Endothelial cell of umbilical vein (primary cell): ENCODE data around the gene PRKAR1B. TPM values are rescaled to one million over a fixed set of nuclear protein-coding genes. Genes with fewer than 3 reads are reported as not detected.

Experiments used
- BruUV-seq: library from RNA; stranded (reverse); fragments of 400-500 nt; replicated peaks from 2 replicates; lab custom pipeline; 2021; lab: Mats Ljungman, UMichigan
- CTCF ChIA-PET: fragments of 300-600, 350-600 bp; sonication (Branson Sonifier 250); formaldehyde crosslinking; loops from one replicate; lab custom pipeline; 2021; ENCODE audit warnings: antibody characterized with exemption, inconsistent platforms; lab: Charles Lee
- POLR2A ChIA-PET: fragments of 300-600, 350-600 bp; sonication (Branson Sonifier 250); formaldehyde crosslinking; loops from one replicate; lab custom pipeline; 2021; ENCODE audit warnings: antibody characterized with exemption, inconsistent platforms; lab: Charles Lee
- DNase-seq: peaks from one replicate; pipeline ENCODE4 v3.0.0-alpha.2; 2011; ENCODE audit warnings: low read depth, low spot score
- FAIRE-seq: peaks from 2 replicates; lab custom pipeline; 2011; peaks lifted over from hg19 to GRCh38; lab: Jason Lieb, UNC
- H2AFZ ChIP-seq: 2 replicates; pipeline ENCODE4 v1.6.0; 2012; ENCODE audit warnings: low read depth, low read length, control low read depth, inconsistent platforms
- H3K27ac ChIP-seq: 2 replicates; pipeline ENCODE4 v1.5.1; 2011; ENCODE audit warnings: low read depth, mild to moderate bottlenecking, control low read depth, low read length, moderate library complexity; ENCODE audit not compliant: insufficient read depth
- H3K27me3 ChIP-seq, 2 experiments: 2 replicates each; pipeline versions ENCODE4 v1.6.0 to v1.6.1; 2011; ENCODE audit warnings: low read length in 2 of 2, mixed read lengths in 1 of 2; ENCODE audit not compliant: control insufficient read depth in 2 of 2, insufficient read depth in 2 of 2
- H3K36me3 ChIP-seq, 2 experiments: 2 replicates in 1 of 2; 3 replicates in 1 of 2; pipeline ENCODE4 v1.5.1; 2011; ENCODE audit warnings: low read length in 2 of 2, mild to moderate bottlenecking in 1 of 2, moderate library complexity in 1 of 2; ENCODE audit not compliant: control insufficient read depth in 2 of 2, insufficient read depth in 2 of 2; ENCODE audit errors: extremely low read depth in 1 of 2
- H3K4me1 ChIP-seq: 3 replicates; pipeline ENCODE4 v1.5.1; 2011; ENCODE audit warnings: mild to moderate bottlenecking, low read length; ENCODE audit not compliant: control insufficient read depth, insufficient read depth; ENCODE audit errors: extremely low read depth
- H3K4me2 ChIP-seq: 2 replicates; pipeline ENCODE4 v1.6.1; 2011; ENCODE audit warnings: low read length, control low read depth, mixed read lengths; ENCODE audit not compliant: insufficient read depth
- H3K4me3 ChIP-seq, 3 experiments: fragments of 200-600 bp in 1 of 3; sonication (generic), shearing (Covaris generic) in 1 of 3; replicated peaks in 1 of 3; 2 replicates each; pipeline ENCODE4 v1.5.1; 2011 to 2016; ENCODE audit warnings: control low read depth in 3 of 3, low read length in 3 of 3, mild to moderate bottlenecking in 2 of 3, inconsistent platforms in 1 of 3, low read depth in 1 of 3, moderate library complexity in 1 of 3; ENCODE audit not compliant: insufficient read depth in 1 of 3
- H3K79me2 ChIP-seq: 2 replicates; pipeline ENCODE4 v1.6.0; 2012; ENCODE audit warnings: low read length, inconsistent platforms; ENCODE audit not compliant: control insufficient read depth, insufficient read depth
- H3K9ac ChIP-seq: replicated peaks from 2 replicates; pipeline ENCODE3; 2011; ENCODE audit warnings: low read length, control low read depth; ENCODE audit not compliant: insufficient read depth; ENCODE audit errors: extremely low read depth
- H3K9me1 ChIP-seq: replicated peaks from 3 replicates; pipeline ENCODE4 v1.6.0; 2011; ENCODE audit warnings: mild to moderate bottlenecking, low read length; ENCODE audit not compliant: control insufficient read depth, insufficient read depth; ENCODE audit errors: extremely low read depth
- H3K9me3 ChIP-seq: replicated peaks from 2 replicates; pipeline ENCODE4 v1.5.1; 2012; ENCODE audit warnings: low read length, inconsistent platforms; ENCODE audit not compliant: control insufficient read depth, insufficient read depth
- H4K20me1 ChIP-seq: replicated peaks from 2 replicates; pipeline ENCODE3; 2011; ENCODE audit warnings: mild to moderate bottlenecking, low read length; ENCODE audit not compliant: control insufficient read depth, insufficient read depth; ENCODE audit errors: extremely low read depth
- CTCF ChIP-seq, 2 donors: IDR thresholded peaks; 1 replicate in 1 of 2; 2 replicates in 1 of 2; pipeline ENCODE4 v1.5.1; 2011; ENCODE audit warnings: low read length in 2 of 2, mild to moderate bottlenecking in 2 of 2, moderate library complexity in 2 of 2, control low read depth in 1 of 2, inconsistent platforms in 1 of 2, low read depth in 1 of 2; ENCODE audit not compliant: insufficient read depth in 1 of 2; ENCODE audit errors: extremely low read depth in 1 of 2
- EZH2 ChIP-seq: IDR thresholded peaks from 2 replicates; pipeline ENCODE4 v1.6.1; 2012; ENCODE audit warnings: borderline replicate concordance, low read depth, mild to moderate bottlenecking, moderate library complexity, low read length, inconsistent platforms; ENCODE audit not compliant: severe bottlenecking
- FOS ChIP-seq: IDR thresholded peaks from 2 replicates; pipeline ENCODE4 v1.6.1; 2011; ENCODE audit warnings: mild to moderate bottlenecking, low read length, moderate library complexity, borderline replicate concordance; ENCODE audit not compliant: insufficient read depth
- GATA2 ChIP-seq: IDR thresholded peaks from 2 replicates; pipeline ENCODE4 v1.7.0; 2011; ENCODE audit warnings: low read depth, mild to moderate bottlenecking, moderate library complexity, mixed read lengths, low read length; ENCODE audit not compliant: insufficient read length, insufficient read depth
- JUN ChIP-seq: IDR thresholded peaks from 2 replicates; pipeline ENCODE4 v1.6.1; 2011; ENCODE audit warnings: borderline replicate concordance, low read depth; ENCODE audit not compliant: insufficient read length, insufficient read depth
- MAX ChIP-seq: IDR thresholded peaks from 2 replicates; pipeline ENCODE4 v1.6.1; 2011; ENCODE audit not compliant: insufficient read depth, insufficient read length
- MYC ChIP-seq: IDR thresholded peaks from one replicate; pipeline ENCODE4 v1.6.1; 2011; ENCODE audit warnings: mild to moderate bottlenecking, low read depth, low read length
- POLR2A ChIP-seq: IDR thresholded peaks from 2 replicates; pipeline ENCODE4 v1.6.1; 2012; ENCODE audit warnings: low read depth, mild to moderate bottlenecking, control low read depth, low read length
- POLR2AphosphoS5 ChIP-seq: IDR thresholded peaks from 2 replicates; pipeline ENCODE4 v1.6.1; 2012; ENCODE audit warnings: low read depth, mild to moderate bottlenecking, control low read depth, low read length, moderate library complexity; ENCODE audit not compliant: insufficient read depth
- dilution Hi-C: fragments of 300-500 bp; cut with MboI; formaldehyde crosslinking; loops from one replicate; pipeline ENCODE4 v1.15.0; 2019; ENCODE audit warnings: low sequenced_read_pairs; ENCODE audit not compliant: extremely low pct_ligation_motif_present
- intact Hi-C: fragments of 100-400 bp; cut with micrococcal nuclease; formaldehyde crosslinking; loops from one replicate; pipeline ENCODE4 v1.10.0; 2022
- polyA plus RNA-seq, 4 experiments: library from polyadenylated mRNA; depleted of rRNA in 3 of 4; stranded (reverse) in 3 of 4; unstranded in 1 of 4; fragments of >200 nt; gene quantifications; 2 replicates each; pipeline versions ENCODE4 v1.2.1 to v1.2.3, GENCODE V29; 2011 to 2012; ENCODE audit warnings: missing spikeins in 1 of 4
- total RNA-seq: library from RNA; stranded (reverse); gene quantifications from 2 replicates; pipeline ENCODE4 v1.2.3, GENCODE V29; 2021

PRKAR1B gene
- total and polyA plus RNA-seq, 2 donors (not counting 3 experiments of a cell fraction or from before 2014, with no cell fraction given) = 15.4 to 29.2 TPM

DNA sequence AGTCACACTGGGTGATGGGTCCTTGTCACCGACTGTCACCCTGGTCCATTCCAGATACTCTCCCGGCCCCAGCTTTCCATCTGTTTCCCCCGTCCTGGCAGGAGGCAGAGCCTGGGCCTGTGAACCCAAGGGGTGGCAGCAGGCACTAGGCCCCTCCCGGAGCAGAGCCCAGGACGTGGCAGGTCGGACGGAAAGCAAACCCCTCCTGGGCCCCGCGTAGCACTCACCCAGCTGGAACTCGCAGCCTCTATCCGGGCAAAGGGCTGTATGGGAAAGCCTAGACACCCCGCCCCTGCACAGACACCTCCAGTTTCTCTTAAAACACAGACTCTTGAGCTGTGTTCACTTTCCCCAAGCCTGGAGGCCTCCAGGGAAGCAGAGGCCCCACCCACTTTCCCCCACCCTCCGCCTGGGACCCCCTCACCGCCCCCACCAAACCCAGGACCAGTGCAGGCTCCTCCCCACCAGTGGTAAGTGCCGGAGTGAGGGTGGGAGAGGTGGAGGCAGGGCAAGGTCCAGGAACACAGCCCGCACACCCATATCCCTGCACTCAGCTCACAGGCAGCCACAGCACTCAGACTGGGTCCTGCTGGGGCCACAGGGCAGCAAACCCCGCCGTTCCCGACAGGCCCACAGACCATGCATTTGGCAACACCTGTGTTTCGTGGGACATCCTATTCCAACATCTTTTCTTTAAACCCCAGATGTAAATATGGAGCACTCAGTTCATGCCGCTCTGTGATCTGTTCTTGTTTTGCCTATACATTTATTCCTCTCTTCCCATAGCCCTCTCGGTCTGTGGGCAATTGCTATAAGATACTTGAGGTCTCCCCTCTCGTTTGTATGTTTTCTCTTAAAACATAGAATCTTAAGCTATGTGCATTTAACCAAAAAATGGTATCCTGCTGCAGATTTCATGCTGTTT lies 109.2 kb downstream of the PRKAR1B start:
- Histone ChIP-seq H3K4me2 (no peak overlapping the region), H3K36me3 (no peaks in the 10 kb centered on the region), H3K4me3 (no peak overlapping the region), H3K9me1 (no peaks in the 10 kb centered on the region), H3K79me2 (no peaks in the 10 kb centered on the region), H4K20me1 (no peaks in the 10 kb centered on the region), H2AFZ (no peak overlapping the region), H3K4me1 (peaks cover 15% of the 10 kb centered on the region), H3K27ac (no peak overlapping the region), H3K9ac (no peak overlapping the region), H3K9me3 (peaks cover 4% of the 10 kb centered on the region), H3K27me3 (no peaks in the 10 kb centered on the region)
- dilution Hi-C loops (no loop called here), intact Hi-C loops (no loop called here)
- FAIRE-seq = no peak
- ChIA-PET POLR2A (no interaction called here), CTCF (no interaction called here)
- no TSS peak for BruUV-seq
- TF ChIP-seq EZH2 = no peak
- no peak for TF ChIP-seq JUN
- no peak for TF ChIP-seq CTCF (IDR thresholded peaks at IDR 0.05; ENCODE audit: extremely low read depth in 1 of 2, insufficient read depth in 1 of 2, low read depth in 1 of 2, low read length in 2 of 2)
- TF ChIP-seq MAX = no peak
- no peak for TF ChIP-seq POLR2A
- TF ChIP-seq POLR2AphosphoS5 = no peak
- no peak for TF ChIP-seq GATA2
- no peak for TF ChIP-seq FOS
- TF ChIP-seq MYC = no peak
- no peak for DNase-seq
